K562 (cell line): Measurements from ENCODE around the gene SLC9A1. TPM values are rescaled to one million over a fixed set of nuclear protein-coding genes. Genes with fewer than 3 reads are reported as not detected.

Source experiments
- CBFB ChIP-seq: sonication (generic); formaldehyde crosslinking; IDR thresholded peaks from 2 replicates; pipeline ENCODE4 v1.4.0; 2020; ENCODE audit warnings: mild to moderate bottlenecking, missing genetic modification reagents
- FOXP1 ChIP-seq: sonication (generic); formaldehyde crosslinking; IDR thresholded peaks from 2 replicates; pipeline ENCODE4 v1.8.0; 2022; ENCODE audit warnings: mild to moderate bottlenecking, missing genetic modification reagents
- GABPB1 ChIP-seq: sonication (generic); formaldehyde crosslinking; IDR thresholded peaks from 2 replicates; pipeline ENCODE4 v1.8.0; 2022; ENCODE audit warnings: mild to moderate bottlenecking, missing genetic modification reagents
- KLF10 ChIP-seq: fragments of 250-450 bp; sonication (Bioruptor Pico); IDR thresholded peaks from 2 replicates; pipeline ENCODE4 v1.6.1; 2021; ENCODE audit warnings: matching md5 sums
- MEIS2 ChIP-seq: fragments of 450-650 bp; IDR thresholded peaks from 2 replicates; pipeline ENCODE4 v1.6.1; 2014; ENCODE audit warnings: mild to moderate bottlenecking; ENCODE audit not compliant: partially characterized antibody
- MYNN ChIP-seq, 2 experiments: sonication (generic); formaldehyde crosslinking in 1 of 2; IDR thresholded peaks; 2 replicates each; pipeline versions ENCODE4 v1.5.0 to v1.6.1; 2016 to 2020; ENCODE audit warnings: antibody characterized with exemption in 1 of 2, missing genetic modification reagents in 1 of 2
- RFX1 ChIP-seq: fragments of 450-650 bp; IDR thresholded peaks from 2 replicates; pipeline ENCODE4 v1.6.1; 2016; ENCODE audit warnings: mild to moderate bottlenecking, moderate library complexity
- SIN3B ChIP-seq: fragments of 450-650 bp; IDR thresholded peaks from 2 replicates; pipeline ENCODE4 v1.6.1; 2017; ENCODE audit warnings: low read depth, mild to moderate bottlenecking, moderate library complexity
- STAG1 ChIP-seq: sonication (generic); formaldehyde crosslinking; IDR thresholded peaks from 2 replicates; pipeline ENCODE4 v1.5.0; 2020; ENCODE audit warnings: missing genetic modification reagents, borderline replicate concordance
- XRCC3 ChIP-seq: fragments of 450-650 bp; IDR thresholded peaks from 2 replicates; pipeline ENCODE4 v1.6.1; 2017; ENCODE audit warnings: mild to moderate bottlenecking, moderate library complexity
- ZNF232 ChIP-seq: sonication (generic); formaldehyde crosslinking; IDR thresholded peaks from 2 replicates; pipeline ENCODE4 v1.8.0; 2022; ENCODE audit warnings: mild to moderate bottlenecking, missing genetic modification reagents
- ZNF354B ChIP-seq: fragments of 250-450 bp; sonication (Bioruptor Pico); IDR thresholded peaks from 2 replicates; pipeline ENCODE4 v1.4.0; 2020
- ZNF589 ChIP-seq: fragments of 200-800 bp; sonication (Bioruptor generic); IDR thresholded peaks from 2 replicates; pipeline ENCODE4 v1.6.1; 2016; ENCODE audit warnings: low read depth, missing genetic modification characterization, missing compliant biosample characterization
- polyA plus RNA-seq, 8 experiments: library from polyadenylated mRNA; depleted of rRNA in 4 of 8; stranded (reverse) in 5 of 8; unstranded in 3 of 8; fragments of >200 nt; fragmentation: Nextera tagmentation in 2 of 8; fragmentation: Illumina TruSeq in 1 of 8; extraction: Ambion mirVana in 2 of 8; extraction: Trizol in 1 of 8; gene quantifications; 2 replicates each; pipeline versions ENCODE4 v1.2.1 to v1.2.3, GENCODE V29; 2011 to 2014; ENCODE audit warnings: inconsistent platforms in 1 of 8, missing spikeins in 1 of 8
- total RNA-seq, 7 experiments: library from RNA; depleted of rRNA in 6 of 7; stranded (reverse); fragments of >200 nt in 6 of 7; fragmentation: Illumina TruSeq in 2 of 7; extraction: Trizol in 2 of 7; gene quantifications; 2 replicates each; pipeline versions ENCODE4 v1.2.1 to v1.2.3, GENCODE V29; 2011 to 2021; ENCODE audit warnings: low replicate concordance in 1 of 7
- TF ChIP-seq, protein P1 (sequence below), 2 experiments: IDR thresholded peaks; 2 replicates each; pipeline ENCODE4 v1.6.1; 2012; ENCODE audit warnings: improper control_type of control experiment in 2 of 2, low read depth in 2 of 2, low read length in 2 of 2, borderline replicate concordance in 1 of 2
- TF ChIP-seq, protein P2 (sequence below), 3 experiments: IDR thresholded peaks in 2 of 3; conservative IDR thresholded peaks in 1 of 3; 2 replicates each; pipeline ENCODE4 v1.5.1; 2011 to 2012; ENCODE audit warnings: low read length in 3 of 3, mild to moderate bottlenecking in 3 of 3, control low read depth in 2 of 3, improper control_type of control experiment in 1 of 3, inconsistent platforms in 1 of 3, low read depth in 1 of 3, mixed read lengths in 1 of 3, moderate library complexity in 1 of 3; ENCODE audit not compliant: insufficient read depth in 2 of 3
- TF ChIP-seq, protein P3 (sequence below): fragments of 450-650 bp; IDR thresholded peaks from 2 replicates; pipeline ENCODE4 v1.6.1; 2016; ENCODE audit warnings: antibody characterized with exemption
- TF ChIP-seq, protein P4 (sequence below): sonication (generic); formaldehyde crosslinking; IDR thresholded peaks from 2 replicates; pipeline ENCODE4 v1.8.1; 2023; ENCODE audit warnings: mild to moderate bottlenecking, missing genetic modification reagents, moderate library complexity
- TF ChIP-seq, protein P5 (sequence below): fragments of 200-800 bp; sonication (Bioruptor generic); IDR thresholded peaks from 2 replicates; pipeline ENCODE4 v1.6.1; 2017; ENCODE audit warnings: missing genetic modification characterization, missing compliant biosample characterization
- TF ChIP-seq, protein P6 (sequence below): sonication (generic); formaldehyde crosslinking; IDR thresholded peaks from 2 replicates; pipeline ENCODE4 v1.8.0; 2023; ENCODE audit warnings: mild to moderate bottlenecking, missing genetic modification reagents

The SLC9A1 gene
- total and polyA plus RNA-seq, 9 of the 15 experiments (the other 6 are each of a cell fraction or from before 2014, with no cell fraction given): 0.59 to 14.4 (median 2.0) TPM

DNA sequence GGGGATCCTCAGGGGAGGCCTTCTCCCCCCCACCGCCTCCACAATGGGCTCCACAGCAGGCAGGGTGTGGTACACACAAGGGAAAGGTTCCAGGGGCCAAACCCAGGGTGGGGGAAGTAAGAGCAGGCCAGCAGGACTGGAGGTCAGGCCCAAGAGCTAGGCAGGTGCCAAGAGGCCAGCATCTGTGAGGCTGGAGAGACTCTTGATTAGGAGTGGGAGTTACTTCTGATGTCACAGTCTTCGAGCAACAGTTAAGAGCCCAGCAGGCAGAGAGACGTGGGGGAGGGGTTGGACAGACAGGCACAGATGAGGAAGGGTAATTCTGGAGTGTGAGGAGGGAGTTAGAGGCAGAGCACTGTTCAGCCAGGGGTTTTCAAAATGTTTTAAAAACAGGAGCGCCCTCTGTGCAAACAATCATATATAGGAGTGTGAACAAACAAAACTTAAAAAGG is 55.8 kb downstream of the SLC9A1 start (continued):
- TF ChIP-seq, protein P1, sequence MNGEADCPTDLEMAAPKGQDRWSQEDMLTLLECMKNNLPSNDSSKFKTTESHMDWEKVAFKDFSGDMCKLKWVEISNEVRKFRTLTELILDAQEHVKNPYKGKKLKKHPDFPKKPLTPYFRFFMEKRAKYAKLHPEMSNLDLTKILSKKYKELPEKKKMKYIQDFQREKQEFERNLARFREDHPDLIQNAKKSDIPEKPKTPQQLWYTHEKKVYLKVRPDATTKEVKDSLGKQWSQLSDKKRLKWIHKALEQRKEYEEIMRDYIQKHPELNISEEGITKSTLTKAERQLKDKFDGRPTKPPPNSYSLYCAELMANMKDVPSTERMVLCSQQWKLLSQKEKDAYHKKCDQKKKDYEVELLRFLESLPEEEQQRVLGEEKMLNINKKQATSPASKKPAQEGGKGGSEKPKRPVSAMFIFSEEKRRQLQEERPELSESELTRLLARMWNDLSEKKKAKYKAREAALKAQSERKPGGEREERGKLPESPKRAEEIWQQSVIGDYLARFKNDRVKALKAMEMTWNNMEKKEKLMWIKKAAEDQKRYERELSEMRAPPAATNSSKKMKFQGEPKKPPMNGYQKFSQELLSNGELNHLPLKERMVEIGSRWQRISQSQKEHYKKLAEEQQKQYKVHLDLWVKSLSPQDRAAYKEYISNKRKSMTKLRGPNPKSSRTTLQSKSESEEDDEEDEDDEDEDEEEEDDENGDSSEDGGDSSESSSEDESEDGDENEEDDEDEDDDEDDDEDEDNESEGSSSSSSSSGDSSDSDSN (IDR thresholded peaks at IDR 0.05; ENCODE audit: borderline replicate concordance in 1 of 2, low read depth in 2 of 2, low read length in 2 of 2): peak; percentile 80 to 99; a peak in 3 of 4 replicates
- TF ChIP-seq CBFB (CRISPR knock-in tag) (no peak), GABPB1 (CRISPR knock-in tag) (no peak), ZNF232 (CRISPR knock-in tag) (no peak), RFX1 (no peak), FOXP1 (CRISPR knock-in tag) (no peak), XRCC3 (no peak), MYNN (IDR thresholded peaks at IDR 0.05) (peak; percentile 91), MYNN (CRISPR knock-in tag; IDR thresholded peaks at IDR 0.05) (no peak), KLF10 (no peak), ZNF354B (no peak), SIN3B (no peak), STAG1 (CRISPR knock-in tag) (no peak), ZNF589 (CRISPR knock-in tag) (no peak), MEIS2 (peak; percentile 37)
- TF ChIP-seq, protein P2, sequence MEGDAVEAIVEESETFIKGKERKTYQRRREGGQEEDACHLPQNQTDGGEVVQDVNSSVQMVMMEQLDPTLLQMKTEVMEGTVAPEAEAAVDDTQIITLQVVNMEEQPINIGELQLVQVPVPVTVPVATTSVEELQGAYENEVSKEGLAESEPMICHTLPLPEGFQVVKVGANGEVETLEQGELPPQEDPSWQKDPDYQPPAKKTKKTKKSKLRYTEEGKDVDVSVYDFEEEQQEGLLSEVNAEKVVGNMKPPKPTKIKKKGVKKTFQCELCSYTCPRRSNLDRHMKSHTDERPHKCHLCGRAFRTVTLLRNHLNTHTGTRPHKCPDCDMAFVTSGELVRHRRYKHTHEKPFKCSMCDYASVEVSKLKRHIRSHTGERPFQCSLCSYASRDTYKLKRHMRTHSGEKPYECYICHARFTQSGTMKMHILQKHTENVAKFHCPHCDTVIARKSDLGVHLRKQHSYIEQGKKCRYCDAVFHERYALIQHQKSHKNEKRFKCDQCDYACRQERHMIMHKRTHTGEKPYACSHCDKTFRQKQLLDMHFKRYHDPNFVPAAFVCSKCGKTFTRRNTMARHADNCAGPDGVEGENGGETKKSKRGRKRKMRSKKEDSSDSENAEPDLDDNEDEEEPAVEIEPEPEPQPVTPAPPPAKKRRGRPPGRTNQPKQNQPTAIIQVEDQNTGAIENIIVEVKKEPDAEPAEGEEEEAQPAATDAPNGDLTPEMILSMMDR (IDR thresholded peaks at IDR 0.05 in 2 of 3, conservative IDR thresholded peaks at IDR 0.05 in 1 of 3; ENCODE audit: insufficient read depth in 2 of 3, low read depth in 1 of 3, low read length in 3 of 3): peak in 1 of 3 experiments; percentile 29; a peak in 2 of 6 replicates
- TF ChIP-seq, protein P3, sequence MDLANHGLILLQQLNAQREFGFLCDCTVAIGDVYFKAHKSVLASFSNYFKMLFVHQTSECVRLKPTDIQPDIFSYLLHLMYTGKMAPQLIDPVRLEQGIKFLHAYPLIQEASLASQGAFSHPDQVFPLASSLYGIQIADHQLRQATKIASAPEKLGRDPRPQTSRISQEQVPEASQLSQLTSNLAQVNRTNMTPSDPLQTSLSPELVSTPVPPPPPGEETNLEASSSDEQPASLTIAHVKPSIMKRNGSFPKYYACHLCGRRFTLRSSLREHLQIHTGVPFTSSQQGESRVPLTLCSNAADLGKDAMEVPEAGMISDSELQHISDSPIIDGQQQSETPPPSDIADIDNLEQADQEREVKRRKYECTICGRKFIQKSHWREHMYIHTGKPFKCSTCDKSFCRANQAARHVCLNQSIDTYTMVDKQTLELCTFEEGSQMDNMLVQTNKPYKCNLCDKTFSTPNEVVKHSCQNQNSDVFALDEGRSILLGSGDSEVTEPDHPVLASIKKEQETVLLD: peak; percentile 51; the same call in 1 of the 2 replicates
- TF ChIP-seq, protein P4, sequence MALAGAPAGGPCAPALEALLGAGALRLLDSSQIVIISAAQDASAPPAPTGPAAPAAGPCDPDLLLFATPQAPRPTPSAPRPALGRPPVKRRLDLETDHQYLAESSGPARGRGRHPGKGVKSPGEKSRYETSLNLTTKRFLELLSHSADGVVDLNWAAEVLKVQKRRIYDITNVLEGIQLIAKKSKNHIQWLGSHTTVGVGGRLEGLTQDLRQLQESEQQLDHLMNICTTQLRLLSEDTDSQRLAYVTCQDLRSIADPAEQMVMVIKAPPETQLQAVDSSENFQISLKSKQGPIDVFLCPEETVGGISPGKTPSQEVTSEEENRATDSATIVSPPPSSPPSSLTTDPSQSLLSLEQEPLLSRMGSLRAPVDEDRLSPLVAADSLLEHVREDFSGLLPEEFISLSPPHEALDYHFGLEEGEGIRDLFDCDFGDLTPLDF (CRISPR knock-in tag): no peak
- TF ChIP-seq, protein P5, sequence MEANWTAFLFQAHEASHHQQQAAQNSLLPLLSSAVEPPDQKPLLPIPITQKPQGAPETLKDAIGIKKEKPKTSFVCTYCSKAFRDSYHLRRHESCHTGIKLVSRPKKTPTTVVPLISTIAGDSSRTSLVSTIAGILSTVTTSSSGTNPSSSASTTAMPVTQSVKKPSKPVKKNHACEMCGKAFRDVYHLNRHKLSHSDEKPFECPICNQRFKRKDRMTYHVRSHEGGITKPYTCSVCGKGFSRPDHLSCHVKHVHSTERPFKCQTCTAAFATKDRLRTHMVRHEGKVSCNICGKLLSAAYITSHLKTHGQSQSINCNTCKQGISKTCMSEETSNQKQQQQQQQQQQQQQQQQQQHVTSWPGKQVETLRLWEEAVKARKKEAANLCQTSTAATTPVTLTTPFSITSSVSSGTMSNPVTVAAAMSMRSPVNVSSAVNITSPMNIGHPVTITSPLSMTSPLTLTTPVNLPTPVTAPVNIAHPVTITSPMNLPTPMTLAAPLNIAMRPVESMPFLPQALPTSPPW (CRISPR knock-in tag): peak; percentile 55
- TF ChIP-seq, protein P6, sequence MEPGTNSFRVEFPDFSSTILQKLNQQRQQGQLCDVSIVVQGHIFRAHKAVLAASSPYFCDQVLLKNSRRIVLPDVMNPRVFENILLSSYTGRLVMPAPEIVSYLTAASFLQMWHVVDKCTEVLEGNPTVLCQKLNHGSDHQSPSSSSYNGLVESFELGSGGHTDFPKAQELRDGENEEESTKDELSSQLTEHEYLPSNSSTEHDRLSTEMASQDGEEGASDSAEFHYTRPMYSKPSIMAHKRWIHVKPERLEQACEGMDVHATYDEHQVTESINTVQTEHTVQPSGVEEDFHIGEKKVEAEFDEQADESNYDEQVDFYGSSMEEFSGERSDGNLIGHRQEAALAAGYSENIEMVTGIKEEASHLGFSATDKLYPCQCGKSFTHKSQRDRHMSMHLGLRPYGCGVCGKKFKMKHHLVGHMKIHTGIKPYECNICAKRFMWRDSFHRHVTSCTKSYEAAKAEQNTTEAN (CRISPR knock-in tag): no peak
